Esophagus squamous epithelium (tissue), 5 donors: ENCODE measurements around the gene CDKAL1. TPM values are rescaled to one million over a fixed set of nuclear protein-coding genes. Genes with fewer than 3 reads are reported as not detected.

ENCODE experiments used
- DNase-seq: peaks from one replicate; lab custom pipeline; 2025; lab: John Stamatoyannopoulos, UW
- H3K27ac ChIP-seq, 4 donors: fragments of 200-600 bp; sonication (generic); one replicate each; pipeline ENCODE4 v1.5.1; 2016 to 2019; ENCODE audit warnings: mild to moderate bottlenecking in 1 of 4
- H3K27me3 ChIP-seq, 4 donors: fragments of 200-600 bp; sonication (generic); 1 replicate in 3 of 4; 2 replicates in 1 of 4; pipeline versions ENCODE4 v1.5.1 to v1.6.0; 2017 to 2021; ENCODE audit warnings: antibody characterized with exemption in 1 of 4
- H3K36me3 ChIP-seq, 3 donors: fragments of 200-600 bp; sonication (generic); one replicate each; pipeline ENCODE4 v1.5.1; 2016 to 2019
- H3K4me1 ChIP-seq, 3 donors: fragments of 200-600 bp; sonication (generic); one replicate each; pipeline ENCODE4 v1.5.1; 2017 to 2019
- H3K4me3 ChIP-seq, 4 donors: fragments of 200-600 bp; sonication (generic); 1 replicate in 3 of 4; 2 replicates in 1 of 4; pipeline ENCODE4 v1.5.1; 2016 to 2019; ENCODE audit warnings: mild to moderate bottlenecking in 2 of 4, moderate library complexity in 1 of 4
- H3K9me3 ChIP-seq, 3 donors: fragments of 200-600 bp; sonication (generic); one replicate each; pipeline ENCODE4 v1.5.1; 2016 to 2019
- CTCF ChIP-seq, 6 experiments: fragments of 450-650 bp in 4 of 6; fragments of 200-600 bp in 2 of 6; sonication (generic) in 2 of 6; IDR thresholded peaks; one replicate each; pipeline ENCODE4 v1.5.1; 2016 to 2019; ENCODE audit warnings: antibody characterized with exemption in 6 of 6, mild to moderate bottlenecking in 4 of 6, moderate library complexity in 4 of 6
- POLR2A ChIP-seq, 4 donors: fragments of 450-650 bp; IDR thresholded peaks; one replicate each; pipeline ENCODE4 v1.6.1; 2017; ENCODE audit warnings: antibody characterized with exemption in 4 of 4, mild to moderate bottlenecking in 4 of 4, moderate library complexity in 3 of 4
- WGBS, 2 donors: methylation state at CpG; one replicate each; pipeline ENCODE4 v1.1.5; 2018; 5-methylcytosine and 5-hydroxymethylcytosine counted together
- intact Hi-C: fragments of 100-400 bp; cut with DNase I; formaldehyde crosslinking; loops from one replicate; pipeline ENCODE4 v1.15.0; 2022
- total RNA-seq, 4 donors: library from RNA; depleted of rRNA; stranded (reverse); fragments of >200 nt; gene quantifications; one replicate each; pipeline ENCODE4 v1.1.0, GENCODE V29; 2016
- donor health status: DM: yes; HTN: yes; CAD: no.

CDKAL1 gene
- total RNA-seq, 4 donors from 2014 or later: 6.5 to 13.0 (median 10.7) TPM

GRCh38 chr6:21075986-21076385 lies 541.7 kb downstream of the CDKAL1 start:
- Histone ChIP-seq H3K27me3 (no peaks in the 10 kb centered on the region), H3K36me3 (peaks cover 0 to 13% (median 0%) of the 10 kb centered on the region in 3 donors), H3K4me1 (no peaks in the 10 kb centered on the region), H3K4me3 (no peak overlapping the region), H3K9me3 (peaks cover 0 to 11% (median 0%) of the 10 kb centered on the region in 3 donors), H3K27ac (no peak overlapping the region)
- intact Hi-C loops: no loop called here
- TF ChIP-seq CTCF (IDR thresholded peaks at IDR 0.05) (no peak), POLR2A (IDR thresholded peaks at IDR 0.05) (no peak)
- DNase-seq: no peak
- WGBS, 2 donors: 93 to 94% methylated on average over 2 of the region's 2 CpGs

- intact Hi-C loops: no loop called here
- WGBS, 2 donors: 85 to 98% methylated on average over 3 of the region's 3 CpGs
- H3K36me3 ChIP-seq: peaks cover 0 to 8% (median 0%) of the 10 kb centered on the region in 3 donors
Observed at GRCh38 chr6:21078497-21078896, 544.2 kb downstream of the CDKAL1 start.

GRCh38 chr6:21079468-21080048 lies 545.3 kb downstream of the CDKAL1 start:
- 60 to 66% methylated on average over 2 of the region's 2 CpGs for WGBS, 2 donors
- Histone ChIP-seq H3K9me3 (no peaks in the 10 kb centered on the region), H3K4me3 (no peak overlapping the region), H3K4me1 (no peaks in the 10 kb centered on the region), H3K36me3 (no peaks in the 10 kb centered on the region), H3K27me3 (no peaks in the 10 kb centered on the region), H3K27ac (no peak overlapping the region)
- DNase-seq: no peak
- TF ChIP-seq POLR2A (IDR thresholded peaks at IDR 0.05): no peak
- no peak for TF ChIP-seq CTCF (IDR thresholded peaks at IDR 0.05)
- intact Hi-C loops: no loop called here

More at GRCh38 chr6:21078497-21078896, 544.2 kb downstream of the CDKAL1 start:
- DNase-seq: no peak
- Histone ChIP-seq H3K9me3 (peaks cover 0 to 3% (median 0%) of the 10 kb centered on the region in 3 donors), H3K27ac (no peak overlapping the region), H3K4me1 (no peaks in the 10 kb centered on the region), H3K27me3 (no peaks in the 10 kb centered on the region), H3K4me3 (no peak overlapping the region)
- TF ChIP-seq POLR2A (IDR thresholded peaks at IDR 0.05): no peak
- no peak for TF ChIP-seq CTCF (IDR thresholded peaks at IDR 0.05)

- Histone ChIP-seq H3K4me3 (no peak overlapping the region), H3K27me3 (no peaks in the 10 kb centered on the region), H3K9me3 (no peaks in the 10 kb centered on the region), H3K4me1 (no peaks in the 10 kb centered on the region), H3K36me3 (no peaks in the 10 kb centered on the region), H3K27ac (no peak overlapping the region)
- 93 to 96% methylated on average over 3 of the region's 3 CpGs for WGBS, 2 donors
- no peak for TF ChIP-seq POLR2A (IDR thresholded peaks at IDR 0.05)
- TF ChIP-seq CTCF (IDR thresholded peaks at IDR 0.05): no peak
- no peak for DNase-seq
- intact Hi-C loops: no loop called here
Observed at GRCh38 chr6:21080221-21080620, 546.0 kb downstream of the CDKAL1 start.

- intact Hi-C loops: no loop called here
- Histone ChIP-seq H3K9me3 (no peaks in the 10 kb centered on the region), H3K4me1 (no peaks in the 10 kb centered on the region), H3K4me3 (no peak overlapping the region), H3K36me3 (no peaks in the 10 kb centered on the region), H3K27me3 (no peaks in the 10 kb centered on the region), H3K27ac (no peak overlapping the region)
- TF ChIP-seq POLR2A (IDR thresholded peaks at IDR 0.05) (no peak), CTCF (IDR thresholded peaks at IDR 0.05) (no peak)
- no peak for DNase-seq
Observed at GRCh38 chr6:21082091-21082490, 547.8 kb downstream of the CDKAL1 start.
